Spleen (tissue), 11 donors: ENCODE measurements around the gene RNF141. TPM values are rescaled to one million over a fixed set of nuclear protein-coding genes. Genes with fewer than 3 reads are reported as not detected.

Experiments used
- DNase-seq: peaks from one replicate; pipeline ENCODE4 v3.0.0-alpha.2; 2020
- H3K27ac ChIP-seq, 8 donors: fragments of 200-600 bp; sonication (generic) in 7 of 8; 1 replicate in 4 of 8; 2 replicates in 4 of 8; pipeline versions ENCODE4 v1.5.0 to v1.8.0; 2016 to 2021; ENCODE audit warnings: inconsistent platforms in 4 of 8, mild to moderate bottlenecking in 4 of 8, moderate library complexity in 1 of 8
- H3K27me3 ChIP-seq, 7 donors: fragments of 200-600 bp; sonication (generic) in 6 of 7; replicated peaks in 1 of 7; 1 replicate in 4 of 7; 2 replicates in 3 of 7; pipeline versions ENCODE4 v1.5.0 to v1.8.0; 2016 to 2021; ENCODE audit warnings: inconsistent platforms in 3 of 7, mild to moderate bottlenecking in 1 of 7
- H3K36me3 ChIP-seq, 6 donors: fragments of 200-600 bp; sonication (generic) in 5 of 6; 1 replicate in 4 of 6; 2 replicates in 2 of 6; pipeline versions ENCODE4 v1.5.0 to v1.8.0; 2016 to 2021; ENCODE audit warnings: inconsistent platforms in 2 of 6
- H3K4me1 ChIP-seq, 6 donors: fragments of 200-600 bp; sonication (generic) in 5 of 6; 1 replicate in 3 of 6; 2 replicates in 3 of 6; pipeline versions ENCODE4 v1.5.0 to v1.8.0; 2016 to 2021; ENCODE audit warnings: inconsistent platforms in 3 of 6
- H3K4me3 ChIP-seq, 8 donors: fragments of 200-600 bp; sonication (generic) in 7 of 8; 1 replicate in 4 of 8; 2 replicates in 4 of 8; pipeline versions ENCODE4 v1.5.0 to v1.8.0; 2016 to 2021; ENCODE audit warnings: inconsistent platforms in 4 of 8, mild to moderate bottlenecking in 4 of 8, moderate library complexity in 2 of 8
- H3K9me3 ChIP-seq, 8 donors: fragments of 200-600 bp; sonication (generic) in 7 of 8; 1 replicate in 4 of 8; 2 replicates in 4 of 8; pipeline versions ENCODE4 v1.5.0 to v1.8.0; 2016 to 2021; ENCODE audit warnings: inconsistent platforms in 4 of 8
- POLR2A ChIP-seq, 3 donors: fragments of 450-650 bp; IDR thresholded peaks; one replicate each; pipeline ENCODE4 v1.5.1; 2017; ENCODE audit warnings: antibody characterized with exemption in 3 of 3, mild to moderate bottlenecking in 1 of 3
- POLR2AphosphoS5 ChIP-seq, 3 donors: sonication (generic); formaldehyde crosslinking; IDR thresholded peaks; one replicate each; pipeline ENCODE4 v1.5.1; 2017; ENCODE audit warnings: antibody characterized with exemption in 3 of 3
- WGBS, 5 donors: extraction: QIAGEN DNeasy Blood & Tissue Kit in 3 of 5; methylation state at CpG; one replicate each; pipeline versions ENCODE4 v1.1.5 to v1.1.7; 2013 to 2018; 5-methylcytosine and 5-hydroxymethylcytosine counted together
- intact Hi-C: fragments of 100-400 bp; cut with DNase I; formaldehyde crosslinking; loops from one replicate; pipeline ENCODE4 v1.15.0; 2023; ENCODE audit warnings: low total_unique reads
- polyA plus RNA-seq, 3 donors: library from polyadenylated mRNA; stranded (reverse); fragments of 200-250 nt; gene quantifications; one replicate each; pipeline ENCODE4 v1.2.1, GENCODE V29; 2013
- total RNA-seq, 7 donors: library from RNA; depleted of rRNA in 3 of 7; stranded (reverse); fragments of >200 nt in 3 of 7; fragmentation: NEBNext Ultra II Directional in 4 of 7; extraction: Animal tissue kit (Norgen Biotek cat#: 25700) in 4 of 7; gene quantifications; one replicate each; pipeline versions ENCODE4 v1.1.0 to v1.2.1, GENCODE V29; 2016 to 2021
- TF ChIP-seq, protein P1 (sequence below), 11 experiments: fragments of 200-600 bp in 7 of 11; fragments of 450-650 bp in 4 of 11; sonication (generic) in 4 of 11; IDR thresholded peaks in 8 of 11; conservative IDR thresholded peaks in 3 of 11; 1 replicate in 7 of 11; 2 replicates in 4 of 11; pipeline versions ENCODE4 v1.4.0 to v1.8.0; 2016 to 2021; ENCODE audit warnings: antibody characterized with exemption in 11 of 11, inconsistent platforms in 4 of 11, mild to moderate bottlenecking in 1 of 11
- donor health status: healthy with polysubstance abuse.
- donor health status: DM: no; HTN: no; CAD: no; lungs with moderate emphysema.
- donor health status: DM: no; HTN: no; CAD: no.
- donor health status: Bipolar disorder and iron deficiency.
- donor health status: healthy.
- donor health status: DM: no; HTN: no; CAD: no.
- donor health status: DM: yes; HTN: yes; CAD: no.

RNF141 gene
- total and polyA plus RNA-seq, 10 donors: 13.3 to 86.2 (median 48.8) TPM

DNA sequence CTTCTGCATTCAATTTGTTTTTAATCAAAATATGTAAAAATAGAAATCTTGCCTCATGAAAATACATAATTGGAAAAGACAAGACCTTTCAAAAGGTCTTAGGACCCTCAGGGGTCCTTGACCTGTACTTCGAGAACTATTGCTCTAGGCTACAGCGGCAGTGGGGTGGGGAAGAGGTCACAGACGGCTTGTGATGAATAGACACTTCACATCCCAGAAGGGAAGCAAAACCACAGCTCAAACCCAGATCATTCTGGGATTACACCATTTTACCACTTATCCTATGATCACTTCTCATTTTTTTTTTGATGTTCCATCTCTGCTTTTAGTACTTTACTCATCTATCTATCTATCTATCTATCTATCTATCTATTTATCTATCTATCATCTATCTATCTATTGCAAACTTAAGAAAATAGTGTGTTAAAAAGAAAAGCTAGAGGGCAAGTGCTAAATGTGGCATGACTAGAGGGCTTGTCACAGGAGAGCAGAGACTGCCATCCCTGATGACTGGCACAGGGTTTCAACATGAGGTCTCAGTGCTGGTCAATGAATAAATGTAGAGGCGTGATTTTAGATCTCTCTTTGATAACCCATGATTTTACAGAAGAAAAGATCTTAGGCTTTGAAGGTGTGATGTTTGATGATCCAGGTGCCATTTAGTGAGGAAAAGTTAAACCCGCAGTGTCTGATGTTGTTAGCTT is 37.1 kb downstream of the RNF141 start:
- Histone ChIP-seq H3K27me3 (no peaks in the 10 kb centered on the region), H3K4me1 (peaks cover 0 to 53% (median 27%) of the 10 kb centered on the region in 6 donors), H3K27ac (peak overlapping the region; percentile 21 to 93 (median 85)), H3K4me3 (peak overlapping the region in 1 of 8 donors; percentile 40), H3K36me3 (peaks cover 0 to 52% (median 35%) of the 10 kb centered on the region in 6 donors), H3K9me3 (no peaks in the 10 kb centered on the region)
- no peak for DNase-seq
- intact Hi-C loops: no loop called here
- TF ChIP-seq, protein P1, sequence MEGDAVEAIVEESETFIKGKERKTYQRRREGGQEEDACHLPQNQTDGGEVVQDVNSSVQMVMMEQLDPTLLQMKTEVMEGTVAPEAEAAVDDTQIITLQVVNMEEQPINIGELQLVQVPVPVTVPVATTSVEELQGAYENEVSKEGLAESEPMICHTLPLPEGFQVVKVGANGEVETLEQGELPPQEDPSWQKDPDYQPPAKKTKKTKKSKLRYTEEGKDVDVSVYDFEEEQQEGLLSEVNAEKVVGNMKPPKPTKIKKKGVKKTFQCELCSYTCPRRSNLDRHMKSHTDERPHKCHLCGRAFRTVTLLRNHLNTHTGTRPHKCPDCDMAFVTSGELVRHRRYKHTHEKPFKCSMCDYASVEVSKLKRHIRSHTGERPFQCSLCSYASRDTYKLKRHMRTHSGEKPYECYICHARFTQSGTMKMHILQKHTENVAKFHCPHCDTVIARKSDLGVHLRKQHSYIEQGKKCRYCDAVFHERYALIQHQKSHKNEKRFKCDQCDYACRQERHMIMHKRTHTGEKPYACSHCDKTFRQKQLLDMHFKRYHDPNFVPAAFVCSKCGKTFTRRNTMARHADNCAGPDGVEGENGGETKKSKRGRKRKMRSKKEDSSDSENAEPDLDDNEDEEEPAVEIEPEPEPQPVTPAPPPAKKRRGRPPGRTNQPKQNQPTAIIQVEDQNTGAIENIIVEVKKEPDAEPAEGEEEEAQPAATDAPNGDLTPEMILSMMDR (IDR thresholded peaks at IDR 0.05 in 8 of 11, conservative IDR thresholded peaks at IDR 0.05 in 3 of 11): no peak
- TF ChIP-seq POLR2A (IDR thresholded peaks at IDR 0.05) (no peak), POLR2AphosphoS5 (IDR thresholded peaks at IDR 0.05) (peak in 1 of 3 donors; percentile 29)
- WGBS, 5 donors: 57 to 78% (median 76%) methylated on average over 5 of the region's 5 CpGs

DNA sequence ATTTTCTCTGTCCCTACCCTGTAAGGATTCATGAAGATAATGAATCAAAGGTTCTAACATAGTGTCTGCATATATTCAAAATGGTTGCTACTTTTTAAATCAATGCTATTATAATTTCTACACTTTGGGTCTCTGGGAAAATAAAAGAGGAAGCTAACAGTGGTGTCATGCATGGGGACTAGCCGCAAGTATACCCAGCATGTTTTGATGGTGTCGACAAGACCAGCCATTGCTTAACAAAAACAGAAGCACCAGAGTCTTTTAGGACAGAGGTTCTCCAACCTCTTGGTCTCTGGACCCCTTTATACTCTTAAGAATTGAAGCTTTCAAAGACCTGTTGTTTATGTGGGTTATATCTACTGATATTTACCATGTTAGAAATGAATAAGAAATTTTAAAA is 37.8 kb downstream of the RNF141 start:
- TF ChIP-seq POLR2AphosphoS5 (IDR thresholded peaks at IDR 0.05) (peak in 1 of 3 donors; percentile 19), POLR2A (IDR thresholded peaks at IDR 0.05) (no peak)
- H3K9me3 ChIP-seq: no peaks in the 10 kb centered on the region
- H3K27me3 ChIP-seq: no peaks in the 10 kb centered on the region
- no peak for DNase-seq
- intact Hi-C loops: no loop called here
- 34 to 56% (median 39%) methylated on average over 2 of the region's 2 CpGs for WGBS, 5 donors
- peak overlapping the region; percentile 21 to 93 (median 85) for H3K27ac ChIP-seq
- H3K4me1 ChIP-seq: peaks cover 0 to 53% (median 27%) of the 10 kb centered on the region in 6 donors
- peak overlapping the region in 1 of 8 donors; percentile 40 for H3K4me3 ChIP-seq
- H3K36me3 ChIP-seq: peaks cover 0 to 54% (median 42%) of the 10 kb centered on the region in 6 donors

DNA sequence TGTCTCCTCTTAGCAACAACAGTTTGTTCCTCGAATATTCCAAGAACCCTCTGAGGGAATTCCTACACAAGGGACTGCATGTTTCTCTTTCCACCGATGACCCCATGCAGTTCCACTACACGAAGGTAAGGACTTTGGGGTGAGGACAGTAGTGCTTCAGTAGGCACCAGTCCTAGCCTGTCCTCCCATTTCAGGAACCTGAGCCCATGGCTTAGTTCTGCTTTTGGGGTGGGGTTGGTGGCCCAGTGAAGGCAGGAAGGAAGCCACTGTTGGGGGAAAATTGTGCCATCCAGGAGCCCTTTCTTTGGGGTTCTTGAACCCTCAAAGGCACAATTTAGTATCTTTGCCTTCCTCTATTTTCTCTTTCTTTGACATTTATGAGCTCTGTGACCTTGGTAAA is 38.2 kb downstream of the RNF141 start:
- DNase-seq: peak; percentile 81

DNA sequence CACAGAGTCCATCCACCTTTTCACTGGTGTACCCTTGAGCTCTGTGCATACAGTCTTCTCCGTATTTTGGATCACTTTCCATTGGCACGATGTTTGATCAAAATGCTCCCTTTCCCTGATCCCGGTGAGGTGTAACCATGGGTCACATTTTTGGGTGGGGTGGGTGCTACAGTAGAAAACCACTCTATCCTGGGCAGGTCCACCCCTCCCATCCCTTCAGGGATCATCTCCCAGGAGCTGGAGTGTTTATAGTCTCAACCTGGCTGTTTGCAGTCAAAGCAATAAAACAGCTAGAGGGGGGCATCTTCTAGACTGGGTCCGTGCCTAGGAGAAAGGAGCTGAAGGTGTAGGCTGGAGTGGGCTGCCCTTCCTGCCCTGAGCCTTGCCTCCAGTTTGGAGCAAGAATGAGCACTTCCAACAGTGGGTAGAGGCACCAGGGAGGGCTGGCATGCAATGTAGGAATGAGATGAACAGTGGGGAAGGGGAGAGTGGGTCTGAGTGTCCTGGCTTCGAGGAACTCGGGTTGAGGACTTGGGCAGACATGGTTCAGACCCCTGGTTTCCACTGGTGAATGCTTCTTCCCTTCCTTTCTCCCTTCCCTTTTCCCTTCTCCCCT is 38.8 kb downstream of the RNF141 start:
- 87 to 93% (median 89%) methylated on average over 6 of the region's 6 CpGs for WGBS, 5 donors
- H3K4me3 ChIP-seq: peak overlapping the region in 1 of 8 donors; percentile 40
- H3K27ac ChIP-seq: peak overlapping the region; percentile 29 to 93 (median 85)
- peaks cover 0 to 60% (median 52%) of the 10 kb centered on the region in 6 donors for H3K36me3 ChIP-seq
- DNase-seq: no peak
- H3K27me3 ChIP-seq: no peaks in the 10 kb centered on the region
- peaks cover 0 to 53% (median 27%) of the 10 kb centered on the region in 6 donors for H3K4me1 ChIP-seq
- intact Hi-C loops: no loop called here
- TF ChIP-seq POLR2AphosphoS5 (IDR thresholded peaks at IDR 0.05) (no peak), POLR2A (IDR thresholded peaks at IDR 0.05) (no peak)
- TF ChIP-seq, protein P1 (IDR thresholded peaks at IDR 0.05 in 8 of 11, conservative IDR thresholded peaks at IDR 0.05 in 3 of 11): no peak
- no peaks in the 10 kb centered on the region for H3K9me3 ChIP-seq

More for the DNA sequence above, 38.2 kb downstream of the RNF141 start:
- Histone ChIP-seq H3K4me3 (peak overlapping the region in 1 of 8 donors; percentile 40), H3K27me3 (no peaks in the 10 kb centered on the region), H3K36me3 (peaks cover 0 to 54% (median 47%) of the 10 kb centered on the region in 6 donors), H3K27ac (peak overlapping the region; percentile 29 to 93 (median 85)), H3K9me3 (no peaks in the 10 kb centered on the region), H3K4me1 (peaks cover 0 to 53% (median 27%) of the 10 kb centered on the region in 6 donors)
- TF ChIP-seq POLR2A (IDR thresholded peaks at IDR 0.05): no peak
- TF ChIP-seq, protein P1 (IDR thresholded peaks at IDR 0.05 in 8 of 11, conservative IDR thresholded peaks at IDR 0.05 in 3 of 11): no peak
- no peak for TF ChIP-seq POLR2AphosphoS5 (IDR thresholded peaks at IDR 0.05)
- intact Hi-C loops: no loop called here
- 53 to 78% (median 65%) methylated on average over 3 of the region's 3 CpGs for WGBS, 5 donors
